Vagina (tissue), 2 donors: ENCODE data around the gene SYNPR. TPM values are rescaled to one million over a fixed set of nuclear protein-coding genes. Genes with fewer than 3 reads are reported as not detected.

Source experiments
- DNase-seq, 2 donors: peaks; one replicate each; pipeline ENCODE4 v3.0.0-alpha.2; 2017; ENCODE audit errors: extremely low spot score in 2 of 2
- H3K27ac ChIP-seq: fragments of 200-600 bp; sonication (generic); one replicate; pipeline ENCODE4 v1.5.1; 2019
- H3K27me3 ChIP-seq: fragments of 200-600 bp; sonication (generic); one replicate; pipeline ENCODE4 v1.5.1; 2019
- H3K36me3 ChIP-seq, 2 donors: fragments of 200-600 bp; sonication (generic); one replicate each; pipeline ENCODE4 v1.5.1; 2017 to 2019
- H3K4me1 ChIP-seq: fragments of 200-600 bp; sonication (generic); one replicate; pipeline ENCODE4 v1.5.1; 2019
- H3K4me3 ChIP-seq, 2 donors: fragments of 200-600 bp; sonication (generic); 1 replicate in 1 of 2; 2 replicates in 1 of 2; pipeline ENCODE4 v1.5.1; 2016 to 2019
- H3K9me3 ChIP-seq: fragments of 200-600 bp; sonication (generic); one replicate; pipeline ENCODE4 v1.5.1; 2019
- CTCF ChIP-seq, 3 experiments: fragments of 450-650 bp in 2 of 3; fragments of 200-600 bp in 1 of 3; sonication (generic) in 1 of 3; IDR thresholded peaks; one replicate each; pipeline ENCODE4 v1.5.1; 2017 to 2019; ENCODE audit warnings: antibody characterized with exemption in 3 of 3, mild to moderate bottlenecking in 2 of 3, moderate library complexity in 2 of 3
- POLR2A ChIP-seq, 2 donors: fragments of 450-650 bp; IDR thresholded peaks; one replicate each; pipeline ENCODE4 v1.6.1; 2017; ENCODE audit warnings: antibody characterized with exemption in 2 of 2, mild to moderate bottlenecking in 2 of 2, moderate library complexity in 2 of 2
- POLR2AphosphoS5 ChIP-seq, 2 donors: sonication (generic); formaldehyde crosslinking; IDR thresholded peaks; one replicate each; pipeline ENCODE4 v1.9.0; 2017; ENCODE audit warnings: antibody characterized with exemption in 2 of 2, mild to moderate bottlenecking in 2 of 2, low read depth in 1 of 2; ENCODE audit not compliant: insufficient read depth in 1 of 2
- intact Hi-C: fragments of 100-400 bp; cut with DNase I; formaldehyde crosslinking; loops from one replicate; pipeline ENCODE4 v1.15.1; 2023
- total RNA-seq: library from RNA; depleted of rRNA; stranded (reverse); fragments of >200 nt; gene quantifications from one replicate; pipeline ENCODE4 v1.2.3, GENCODE V29; 2016

Gene SYNPR
- total RNA-seq, 1 donor from 2014 or later: not detected

GRCh38 chr3:63364495-63364894, 86.4 kb downstream of the SYNPR start:
- intact Hi-C loops: no loop called here
- Histone ChIP-seq H3K36me3 (no peaks in the 10 kb centered on the region), H3K4me3 (no peak overlapping the region), H3K27me3 (no peaks in the 10 kb centered on the region), H3K4me1 (no peaks in the 10 kb centered on the region), H3K27ac (no peak overlapping the region), H3K9me3 (no peaks in the 10 kb centered on the region)
- DNase-seq: no peak
- TF ChIP-seq POLR2A (IDR thresholded peaks at IDR 0.05): no peak
- TF ChIP-seq POLR2AphosphoS5 (IDR thresholded peaks at IDR 0.05; ENCODE audit: insufficient read depth in 1 of 2, low read depth in 1 of 2): no peak
- TF ChIP-seq CTCF (IDR thresholded peaks at IDR 0.05): no peak

- intact Hi-C loops: no loop called here
- H3K27ac ChIP-seq: no peak overlapping the region
- no peaks in the 10 kb centered on the region for H3K9me3 ChIP-seq
- H3K27me3 ChIP-seq: no peaks in the 10 kb centered on the region
- no peak for DNase-seq
- H3K4me3 ChIP-seq: no peak overlapping the region
- no peaks in the 10 kb centered on the region for H3K36me3 ChIP-seq
- no peaks in the 10 kb centered on the region for H3K4me1 ChIP-seq
- TF ChIP-seq CTCF (IDR thresholded peaks at IDR 0.05): no peak
- TF ChIP-seq POLR2AphosphoS5 (IDR thresholded peaks at IDR 0.05; ENCODE audit: insufficient read depth in 1 of 2, low read depth in 1 of 2): no peak
- no peak for TF ChIP-seq POLR2A (IDR thresholded peaks at IDR 0.05)
Observed at GRCh38 chr3:63364910-63365309, 86.8 kb downstream of the SYNPR start.

- H3K9me3 ChIP-seq: no peaks in the 10 kb centered on the region
- no peak for DNase-seq
- intact Hi-C loops: no loop called here
- no peaks in the 10 kb centered on the region for H3K36me3 ChIP-seq
- TF ChIP-seq CTCF (IDR thresholded peaks at IDR 0.05): no peak
- no peak for TF ChIP-seq POLR2A (IDR thresholded peaks at IDR 0.05)
- TF ChIP-seq POLR2AphosphoS5 (IDR thresholded peaks at IDR 0.05; ENCODE audit: insufficient read depth in 1 of 2, low read depth in 1 of 2): no peak
- H3K4me1 ChIP-seq: no peaks in the 10 kb centered on the region
- no peak overlapping the region for H3K27ac ChIP-seq
- no peak overlapping the region for H3K4me3 ChIP-seq
- H3K27me3 ChIP-seq: no peaks in the 10 kb centered on the region
Observed at GRCh38 chr3:63365671-63366070, 87.6 kb downstream of the SYNPR start.

- H3K27me3 ChIP-seq: no peaks in the 10 kb centered on the region
- TF ChIP-seq POLR2A (IDR thresholded peaks at IDR 0.05) (no peak), POLR2AphosphoS5 (IDR thresholded peaks at IDR 0.05; ENCODE audit: insufficient read depth in 1 of 2, low read depth in 1 of 2) (no peak), CTCF (IDR thresholded peaks at IDR 0.05) (no peak)
- intact Hi-C loops: no loop called here
- H3K4me1 ChIP-seq: no peaks in the 10 kb centered on the region
- H3K9me3 ChIP-seq: no peaks in the 10 kb centered on the region
- no peaks in the 10 kb centered on the region for H3K36me3 ChIP-seq
- no peak for DNase-seq
- no peak overlapping the region for H3K27ac ChIP-seq
- H3K4me3 ChIP-seq: no peak overlapping the region
Observed at GRCh38 chr3:63370094-63370493, 92.0 kb downstream of the SYNPR start.

- H3K4me1 ChIP-seq: no peaks in the 10 kb centered on the region
- intact Hi-C loops: no loop called here
- no peak overlapping the region for H3K27ac ChIP-seq
- no peak overlapping the region for H3K4me3 ChIP-seq
- no peaks in the 10 kb centered on the region for H3K36me3 ChIP-seq
- no peaks in the 10 kb centered on the region for H3K9me3 ChIP-seq
- TF ChIP-seq POLR2A (IDR thresholded peaks at IDR 0.05): no peak
- no peak for TF ChIP-seq CTCF (IDR thresholded peaks at IDR 0.05)
- no peaks in the 10 kb centered on the region for H3K27me3 ChIP-seq
- no peak for DNase-seq
Observed at GRCh38 chr3:63383040-63383439, 104.9 kb downstream of the SYNPR start.
